ELR (cell line): ENCODE results near the gene UBP1.
"Not testable (repeated sequence)": the region's sequence is repeated elsewhere in the genome, so short reads cannot be mapped to it uniquely, and the experiment has no call there.

ENCODE experiments used
- DNase-seq: peaks from one replicate; pipeline ENCODE4 v3.0.0-alpha.2; 2015; ENCODE audit warnings: low read depth

Gene UBP1, protein sequence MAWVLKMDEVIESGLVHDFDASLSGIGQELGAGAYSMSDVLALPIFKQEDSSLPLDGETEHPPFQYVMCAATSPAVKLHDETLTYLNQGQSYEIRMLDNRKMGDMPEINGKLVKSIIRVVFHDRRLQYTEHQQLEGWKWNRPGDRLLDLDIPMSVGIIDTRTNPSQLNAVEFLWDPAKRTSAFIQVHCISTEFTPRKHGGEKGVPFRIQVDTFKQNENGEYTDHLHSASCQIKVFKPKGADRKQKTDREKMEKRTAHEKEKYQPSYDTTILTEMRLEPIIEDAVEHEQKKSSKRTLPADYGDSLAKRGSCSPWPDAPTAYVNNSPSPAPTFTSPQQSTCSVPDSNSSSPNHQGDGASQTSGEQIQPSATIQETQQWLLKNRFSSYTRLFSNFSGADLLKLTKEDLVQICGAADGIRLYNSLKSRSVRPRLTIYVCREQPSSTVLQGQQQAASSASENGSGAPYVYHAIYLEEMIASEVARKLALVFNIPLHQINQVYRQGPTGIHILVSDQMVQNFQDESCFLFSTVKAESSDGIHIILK

DNA sequence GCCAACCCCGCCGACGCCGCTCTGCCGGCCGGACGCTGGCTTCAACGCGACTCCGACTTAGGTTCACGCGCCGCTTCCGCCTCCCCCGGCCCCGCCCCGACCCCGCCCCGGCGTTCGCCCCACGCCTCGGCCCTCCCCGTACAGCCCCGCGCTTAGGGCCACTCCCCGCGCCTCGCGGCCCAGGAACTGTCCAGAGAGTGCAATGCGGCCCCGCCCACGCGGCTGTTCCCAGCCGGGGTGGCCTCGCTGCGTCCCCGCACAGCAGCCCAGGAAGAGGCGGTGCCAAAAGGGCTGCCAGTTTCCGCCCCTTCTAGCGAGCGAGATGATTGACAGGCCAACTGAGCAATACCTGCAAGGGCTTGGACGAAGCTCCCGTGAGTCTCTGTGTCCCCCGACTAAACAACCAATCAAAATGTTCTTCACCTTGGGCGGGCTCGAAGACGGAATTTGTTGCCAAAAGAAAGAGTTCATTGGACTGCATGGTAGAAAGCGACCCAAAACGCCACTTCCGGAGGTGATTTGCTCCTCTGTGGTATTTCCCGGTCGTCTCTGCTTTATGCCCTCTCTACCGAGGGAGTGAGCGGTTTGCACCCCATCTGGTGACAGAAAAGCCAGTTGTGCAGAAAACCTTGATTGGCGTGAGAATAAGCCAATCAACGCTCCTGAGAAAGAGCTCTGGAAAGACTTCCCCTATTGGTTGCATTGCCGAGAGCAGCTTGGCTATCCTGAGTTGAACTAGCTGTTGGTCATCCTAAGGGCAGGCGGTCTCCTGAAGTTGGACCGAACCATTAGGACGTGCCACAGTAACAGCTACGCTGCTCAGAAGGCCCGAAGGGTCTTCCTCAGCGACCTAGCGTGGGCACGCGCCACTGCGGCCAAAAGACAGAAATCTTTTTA lies at the start of gene UBP1:
Gene UBP1, minus strand, starts transcription at position 78 of the 897 bp plus-strand sequence. CDS start 557 bp downstream, outside the sequence.
- DNase-seq, result peak; percentile 100

DNA sequence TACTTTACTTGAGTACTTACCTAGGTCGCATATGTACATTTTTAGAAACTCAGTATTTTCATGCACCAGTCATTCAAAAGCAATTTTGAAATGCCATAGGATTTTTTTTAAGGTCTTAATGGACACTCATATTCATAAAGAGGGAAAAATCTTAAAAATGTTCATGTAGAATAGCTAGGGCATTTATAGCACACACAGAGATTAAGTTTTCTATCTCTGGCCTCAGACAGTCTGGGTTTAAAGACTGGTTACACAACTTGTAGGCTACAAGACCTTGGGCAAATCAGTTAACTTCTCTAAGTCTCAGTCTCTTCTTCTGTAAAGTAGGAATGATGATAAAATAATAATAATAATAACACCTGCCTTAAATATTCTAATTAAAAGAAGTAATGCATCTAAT lies 48.5 kb upstream of the UBP1 start:
- no peak for DNase-seq

DNA sequence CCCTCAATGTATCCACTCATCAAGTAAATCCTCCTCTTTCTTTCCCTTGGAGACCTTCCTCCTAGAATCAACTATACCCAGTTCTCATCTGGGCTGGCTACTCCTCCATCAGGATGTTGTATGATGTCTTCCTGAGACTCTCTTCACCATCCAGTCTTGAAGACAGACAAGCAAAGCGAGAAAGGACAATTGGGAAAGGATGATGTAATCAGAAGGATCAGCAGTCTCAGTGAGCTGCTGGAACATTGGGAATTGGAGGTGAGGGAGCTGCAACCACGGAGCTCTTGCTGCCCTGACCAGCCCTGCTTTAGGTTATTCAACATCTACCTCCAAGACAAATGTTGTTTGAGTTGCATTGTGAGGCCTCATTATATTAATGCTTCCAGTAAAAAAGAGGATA lies 48.0 kb upstream of the UBP1 start:
- DNase-seq, result no peak

DNA sequence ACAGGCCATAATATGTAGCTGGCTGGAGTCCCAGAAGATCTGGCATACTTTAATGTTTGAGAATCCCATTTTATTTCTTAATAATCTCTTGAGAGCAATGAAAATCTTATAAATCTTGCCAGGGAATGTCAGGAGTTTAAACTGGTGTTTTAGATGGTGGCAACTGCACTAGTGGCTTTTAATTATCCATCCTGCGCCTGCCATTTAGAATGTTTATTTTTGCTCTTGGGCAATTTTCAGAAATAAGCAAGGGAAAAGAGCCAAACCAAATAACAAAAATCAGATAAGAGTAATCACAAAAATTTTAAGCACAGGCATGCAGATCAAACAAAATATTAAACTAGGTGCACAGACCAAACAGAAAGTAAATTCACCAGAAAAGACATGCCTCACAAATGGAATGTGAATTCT lies 41.9 kb upstream of the UBP1 start:
- no peak for DNase-seq

DNA sequence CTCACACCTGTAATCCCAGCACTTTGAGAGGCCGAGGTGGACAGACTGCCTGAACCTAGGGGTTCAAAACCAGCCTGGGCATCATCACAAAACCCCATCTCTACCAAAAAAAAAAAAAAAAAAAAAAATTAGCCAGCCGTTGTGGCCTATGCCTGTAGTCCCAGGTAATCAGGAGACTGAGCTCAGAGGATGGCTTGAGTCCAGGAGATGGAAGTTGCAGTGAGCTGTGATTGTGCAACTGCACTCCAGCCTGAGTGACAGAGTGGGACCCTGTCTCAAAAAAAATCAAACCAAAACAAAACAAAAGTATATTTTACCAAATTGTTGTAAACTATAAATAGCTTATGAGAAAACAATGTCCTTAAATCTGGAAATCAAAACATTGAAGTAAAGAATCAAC lies 34.7 kb upstream of the UBP1 start:
- DNase-seq, result no peak

DNA sequence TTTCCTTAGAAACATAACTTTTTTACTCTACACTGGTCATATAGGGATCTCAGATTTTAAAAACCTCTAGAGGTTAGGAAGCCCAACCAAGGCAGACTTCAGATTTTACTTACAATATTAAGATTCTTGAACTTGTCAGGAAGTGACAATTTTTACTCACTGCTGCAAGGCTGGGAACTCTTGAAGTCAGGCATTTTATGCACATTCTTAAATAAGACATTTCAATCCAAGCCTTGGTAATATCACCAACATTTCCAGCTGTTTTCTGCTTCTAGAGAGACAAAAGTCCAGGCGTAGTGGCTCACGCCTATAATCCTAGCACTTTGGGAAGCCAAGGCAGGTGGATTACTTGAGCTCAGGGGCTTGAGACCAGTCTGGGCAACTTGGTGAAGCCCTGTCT lies 33.6 kb upstream of the UBP1 start:
- no peak for DNase-seq

DNA sequence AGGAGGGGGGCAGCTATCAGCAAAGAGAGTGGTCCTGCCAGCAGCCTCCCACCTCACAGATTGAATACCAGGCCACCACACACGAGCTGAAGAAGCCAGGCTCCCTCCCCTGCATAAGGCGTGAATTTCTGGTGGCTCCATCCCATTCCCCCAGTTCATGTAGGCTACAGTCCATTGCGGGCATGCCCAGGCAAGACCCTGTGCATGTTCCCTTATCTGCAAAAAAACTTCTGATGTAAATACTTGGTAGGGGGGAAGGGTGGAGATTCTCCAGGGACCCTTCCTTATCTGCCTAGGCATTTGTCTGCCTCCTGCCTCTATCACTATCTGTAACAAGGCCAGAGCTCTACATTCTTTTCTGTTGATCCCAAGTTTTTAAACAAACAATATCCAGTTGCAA lies 27.6 kb upstream of the UBP1 start:
- DNase-seq, result no peak

DNA sequence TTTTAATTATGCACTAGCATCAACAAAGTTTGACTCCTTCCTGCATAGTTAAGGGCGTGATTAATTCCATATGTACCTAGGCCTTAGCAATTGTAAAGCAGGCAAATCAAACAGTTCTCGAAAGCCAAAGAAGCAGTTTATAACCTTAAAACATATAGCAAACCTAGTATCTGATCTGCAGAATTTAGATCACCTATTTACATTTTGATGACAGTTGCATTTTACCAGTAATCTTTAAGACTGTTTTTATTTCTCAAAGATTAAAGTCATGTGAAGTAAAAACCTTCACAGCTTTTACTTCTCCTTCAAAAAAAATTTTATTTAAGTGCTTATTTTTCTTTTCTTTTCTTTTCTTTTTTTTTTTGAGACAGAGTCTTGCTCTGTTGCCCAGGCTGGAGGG lies 20.9 kb upstream of the UBP1 start:
- DNase-seq, result no peak

DNA sequence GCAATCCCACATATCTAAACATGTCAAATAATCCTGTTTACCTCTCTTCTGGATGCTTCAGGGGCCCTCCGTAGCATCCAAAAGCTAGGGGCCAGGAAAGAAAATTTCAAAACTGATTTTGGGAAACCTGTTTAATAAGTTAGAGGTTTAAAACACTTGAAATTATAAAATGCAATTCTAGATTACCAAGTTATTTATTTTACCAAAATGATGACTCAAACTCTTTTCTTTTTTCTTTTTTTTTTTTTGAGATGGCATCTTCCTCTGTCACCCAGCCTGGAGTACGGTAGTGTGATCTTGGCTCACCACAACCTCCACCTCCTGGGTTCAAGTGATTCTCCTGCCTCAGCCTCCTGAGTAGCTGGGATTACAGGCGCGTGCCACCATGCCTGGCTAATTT lies 19.4 kb upstream of the UBP1 start:
- not testable (repeated sequence) for DNase-seq

DNA sequence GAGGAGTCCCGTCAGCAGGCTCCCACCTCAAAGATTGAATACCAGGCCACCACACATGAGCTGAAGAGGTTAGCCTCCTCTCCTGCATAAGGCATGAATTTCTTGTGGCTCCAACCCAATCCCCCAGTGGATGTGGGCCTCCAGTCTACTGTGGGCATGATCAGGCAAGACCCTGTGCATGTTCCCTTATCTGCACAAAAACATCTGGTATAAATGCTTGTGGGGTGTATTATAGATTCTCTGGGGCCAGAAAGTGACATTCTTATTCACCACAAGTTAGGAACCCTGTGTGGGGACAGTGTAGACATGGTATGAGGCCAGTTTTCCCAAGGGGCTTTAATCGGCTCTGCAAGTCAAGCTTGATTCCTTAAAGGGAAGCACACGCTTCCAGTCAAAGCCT lies 18.2 kb upstream of the UBP1 start:
- no peak for DNase-seq

DNA sequence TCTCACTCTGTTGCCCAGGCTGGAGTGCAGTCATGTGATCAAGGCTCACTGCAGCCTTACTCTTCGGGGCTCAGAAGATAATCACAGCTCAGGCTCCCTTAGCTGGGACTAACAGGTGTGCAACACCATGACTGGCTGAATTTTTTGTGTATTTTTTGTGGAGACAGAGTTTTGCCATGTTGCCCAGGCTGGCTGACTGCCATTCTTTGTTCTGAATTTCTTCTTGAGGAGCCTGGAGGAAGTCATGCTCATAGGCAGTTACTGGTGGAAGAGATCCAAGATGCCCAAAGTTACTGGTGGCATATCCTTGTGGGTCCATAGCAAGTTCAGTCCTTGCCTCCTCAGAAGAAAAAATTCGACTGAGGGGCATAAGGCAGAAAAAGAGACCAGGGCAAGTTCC lies 16.6 kb upstream of the UBP1 start:
- DNase-seq, result no peak

DNA sequence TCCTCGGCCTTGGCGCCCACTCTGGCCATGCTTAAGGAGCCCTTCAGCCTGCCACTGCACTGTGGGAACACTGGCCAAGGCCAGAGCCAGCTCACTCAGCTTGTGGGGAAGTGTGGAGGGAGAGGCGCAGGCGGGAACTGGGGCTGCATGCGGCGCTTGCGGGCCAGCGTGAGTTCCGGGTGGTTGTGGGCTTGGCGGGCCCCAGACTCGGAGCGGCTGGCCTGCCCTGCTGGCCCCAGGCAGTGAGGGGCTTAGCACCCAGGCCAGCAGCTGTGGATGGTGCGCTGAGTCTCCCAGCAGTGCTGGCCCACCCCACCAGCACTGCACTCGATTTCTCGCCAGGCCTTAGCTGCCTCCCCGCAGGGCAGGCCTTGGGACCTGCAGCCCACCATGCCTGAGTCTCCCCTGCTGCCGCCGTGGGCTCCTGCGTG lies 13.1 kb upstream of the UBP1 start:
- no peak for DNase-seq

DNA sequence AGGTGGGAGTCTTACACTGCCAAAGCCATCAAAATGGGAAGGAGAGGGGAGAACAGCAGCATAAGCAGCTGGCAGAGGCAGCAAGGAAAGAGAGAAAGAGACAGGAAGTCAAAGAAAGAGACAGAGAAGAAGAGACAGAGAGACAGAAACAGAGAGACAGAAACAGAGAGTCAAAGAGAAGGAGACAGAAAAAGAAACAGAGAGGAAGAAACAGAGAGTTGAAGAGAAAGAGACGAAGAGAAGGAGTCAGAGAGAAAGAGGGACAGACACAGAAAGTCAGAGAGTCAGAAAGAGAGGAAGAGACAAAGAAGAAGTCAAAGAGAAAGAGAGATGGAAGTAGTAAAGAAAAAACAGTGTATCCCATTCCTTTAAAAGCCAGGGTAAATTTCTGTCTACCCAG lies 11.8 kb upstream of the UBP1 start:
- not testable (repeated sequence) for DNase-seq

DNA sequence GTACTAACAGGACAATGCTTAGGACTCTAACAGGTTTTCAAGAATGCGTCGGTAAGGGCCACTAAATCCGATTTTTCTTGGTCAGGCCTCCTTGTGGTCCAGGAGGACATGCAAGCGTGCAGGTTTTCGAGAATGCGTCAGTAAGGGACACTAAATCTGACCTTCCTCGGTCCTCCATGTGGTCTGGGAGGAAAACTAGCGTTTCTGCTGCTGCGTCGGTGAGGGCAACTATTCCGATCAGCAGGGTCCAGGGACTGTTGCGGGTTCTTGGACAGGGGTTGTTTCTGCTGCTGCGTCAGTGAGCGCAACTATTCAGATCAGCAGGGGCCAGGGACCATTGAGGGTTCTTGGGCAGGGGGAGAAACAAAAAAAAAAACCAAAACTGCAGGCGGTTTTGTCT lies 7.8 kb upstream of the UBP1 start:
- DNase-seq, result no peak

DNA sequence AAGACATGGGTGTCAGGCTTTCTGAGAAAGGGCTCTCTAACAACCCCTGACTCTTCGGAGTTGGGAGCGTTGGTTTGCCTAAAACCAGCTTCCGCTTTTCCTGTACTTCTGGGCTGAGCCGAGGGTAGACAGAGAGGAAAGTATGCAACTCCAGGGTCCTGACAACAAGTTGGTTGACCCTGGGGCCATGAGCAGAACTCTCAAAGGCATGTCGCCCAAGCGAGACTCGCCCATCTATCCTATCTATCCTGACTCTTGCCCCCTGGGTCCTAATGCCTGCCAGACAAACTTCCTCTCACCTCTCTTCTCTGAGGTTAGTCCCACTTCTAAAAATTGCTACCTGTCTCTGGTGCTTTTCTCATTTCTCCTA lies 7.0 kb upstream of the UBP1 start:
- not testable (repeated sequence) for DNase-seq

DNA sequence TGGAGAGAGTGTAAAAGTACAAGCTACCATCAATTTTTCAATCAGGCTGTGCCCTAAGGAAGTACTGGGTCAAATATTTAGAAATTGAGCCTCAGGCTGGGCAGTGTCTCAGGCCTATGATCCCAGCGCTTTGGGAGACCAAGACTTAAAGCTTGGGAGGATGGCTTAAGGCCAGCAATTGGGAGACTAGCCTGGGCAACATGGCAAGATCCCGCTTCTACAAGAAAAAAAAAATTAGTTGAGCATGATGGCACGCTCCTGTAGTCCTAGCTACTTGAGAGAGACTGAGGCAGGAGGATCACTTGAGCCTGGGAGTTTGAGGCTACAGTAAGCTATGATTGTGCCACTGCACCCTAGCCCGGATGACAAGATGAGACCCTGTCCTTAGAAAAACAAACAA lies 2.0 kb upstream of the UBP1 start:
- DNase-seq, result no peak

DNA sequence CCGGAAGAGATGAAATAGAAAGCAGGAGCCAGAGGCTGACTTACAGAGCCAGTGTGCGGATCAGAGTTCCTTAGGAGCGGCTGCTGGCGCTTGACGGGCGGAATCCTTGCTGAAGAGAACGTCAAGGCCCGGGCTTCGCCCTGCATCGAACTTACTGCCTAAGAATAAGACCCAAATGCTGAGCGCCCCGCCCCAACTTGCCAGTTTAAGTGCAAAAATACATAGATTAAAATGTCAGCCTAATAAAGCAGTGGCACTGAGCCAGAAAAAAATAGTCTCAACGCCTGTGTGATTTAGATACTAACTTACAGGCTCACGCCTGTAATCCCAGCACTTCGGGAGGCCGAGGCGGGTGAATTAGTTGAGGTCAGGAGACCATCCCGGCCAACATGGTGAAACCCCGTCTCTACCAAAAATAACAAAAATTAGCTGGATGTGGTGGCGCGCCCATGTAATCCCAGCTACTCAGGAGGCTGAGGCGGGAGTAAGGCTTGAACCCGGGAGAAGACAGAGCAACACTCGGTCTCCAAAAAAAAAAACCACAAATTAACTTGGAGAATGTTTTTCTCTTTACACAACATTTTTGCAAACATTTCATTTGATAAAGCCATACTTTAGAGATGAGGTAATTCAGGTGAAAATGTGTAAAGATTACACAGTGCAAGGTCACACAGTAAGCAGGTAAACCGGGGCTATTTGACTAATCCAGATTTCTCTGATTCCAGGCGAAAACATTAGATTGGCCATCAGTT lies 1.2 kb upstream of the UBP1 start:
- DNase-seq, result no peak

DNA sequence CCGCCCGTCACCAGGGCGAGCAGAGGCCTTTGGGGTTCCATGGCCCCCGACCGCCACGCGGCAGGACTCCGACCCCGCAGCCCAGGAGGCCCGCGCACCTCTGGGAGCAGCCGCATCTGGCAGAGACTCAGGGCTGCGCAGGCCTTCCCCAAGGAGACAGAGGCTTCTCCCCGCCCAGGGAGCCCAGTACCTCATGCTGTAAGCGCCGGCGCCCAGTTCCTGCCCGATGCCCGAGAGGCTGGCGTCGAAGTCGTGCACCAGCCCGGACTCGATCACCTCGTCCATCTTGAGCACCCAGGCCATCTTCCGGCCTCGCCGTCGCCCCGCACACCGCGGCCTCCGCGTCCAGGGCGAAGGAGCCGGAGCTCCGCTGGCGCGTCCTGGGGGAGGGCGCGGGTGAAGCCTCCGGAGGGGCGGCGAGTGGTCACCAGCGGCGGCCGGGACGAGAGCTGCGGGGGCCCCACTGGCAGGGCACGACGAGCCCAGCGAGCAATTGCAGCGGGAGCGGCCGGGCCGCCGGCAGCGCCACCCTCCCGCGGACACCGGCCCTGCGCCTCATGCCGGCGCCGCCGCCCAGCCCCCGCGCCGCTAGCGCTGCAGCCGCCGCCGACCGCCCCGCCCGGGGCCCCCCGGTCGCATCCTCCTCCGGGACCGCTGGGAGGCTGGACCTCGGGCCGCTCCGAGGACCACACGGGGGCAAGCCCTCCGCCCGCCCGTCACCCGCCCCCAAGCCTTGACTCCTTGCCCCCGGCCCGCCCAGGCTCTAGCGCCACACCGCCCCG lies 468 bp downstream of the UBP1 start:
- peak; percentile 52 for DNase-seq

DNA sequence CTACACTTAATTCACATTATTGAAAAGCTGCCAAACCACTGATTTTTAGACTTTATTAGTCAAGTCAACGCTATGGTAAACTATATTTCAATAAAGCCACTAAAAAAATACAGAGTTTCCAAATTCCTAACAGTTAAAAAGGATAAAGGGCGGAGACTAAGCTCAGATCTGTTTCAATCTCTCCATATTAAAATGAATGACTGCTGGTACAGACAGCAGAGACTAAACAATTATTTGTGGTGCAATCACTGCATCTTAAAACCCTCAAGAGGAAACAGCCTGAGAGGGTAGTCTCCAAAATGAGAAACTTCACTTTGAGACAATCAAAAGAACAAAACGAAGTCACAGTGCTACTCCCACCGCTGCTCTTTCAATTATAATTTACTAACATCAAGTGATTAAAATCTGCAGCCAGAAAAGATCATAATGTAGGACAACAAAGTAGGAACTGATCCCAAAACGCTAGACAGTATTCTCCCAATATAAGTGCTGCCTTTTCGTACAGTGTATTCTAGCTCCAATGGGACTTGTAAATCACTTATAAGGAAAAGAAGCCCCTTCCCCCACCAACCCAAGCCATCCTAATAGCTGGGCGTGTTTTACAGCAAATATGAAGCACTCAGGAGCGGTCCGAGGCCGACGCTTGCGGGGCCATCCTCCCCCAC lies 1.2 kb downstream of the UBP1 start:
- DNase-seq, result peak; percentile 29

DNA sequence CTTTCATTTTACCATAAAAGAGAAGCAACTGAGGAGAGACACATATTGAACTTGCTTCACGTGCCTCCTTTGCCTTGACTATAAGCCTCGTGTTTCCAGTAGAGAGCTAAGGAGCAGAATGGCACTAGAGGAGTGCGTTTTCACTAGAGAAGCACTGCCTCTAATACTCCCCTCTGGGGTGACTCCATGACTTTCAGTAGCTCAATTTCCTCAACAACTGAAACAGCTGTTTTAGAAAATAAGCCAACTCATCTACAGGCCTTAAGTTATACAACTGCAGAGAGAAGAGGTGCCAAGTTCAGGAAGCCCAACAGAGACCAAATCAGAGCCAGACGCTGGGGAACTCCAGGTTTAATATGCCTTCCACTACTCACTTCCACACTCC lies 1.9 kb downstream of the UBP1 start:
- peak; percentile 50 for DNase-seq
